Amygdala (tissue), 56 donors: ENCODE data around the gene ZNF710.
A peak's percentile ranks its signal among the peaks of the same experiment; 100 is the strongest.

Experiments
- DNase-seq, 56 donors: peaks; one replicate each; lab custom pipeline; 2025; lab: John Stamatoyannopoulos, UW

The ZNF710 gene

DNA sequence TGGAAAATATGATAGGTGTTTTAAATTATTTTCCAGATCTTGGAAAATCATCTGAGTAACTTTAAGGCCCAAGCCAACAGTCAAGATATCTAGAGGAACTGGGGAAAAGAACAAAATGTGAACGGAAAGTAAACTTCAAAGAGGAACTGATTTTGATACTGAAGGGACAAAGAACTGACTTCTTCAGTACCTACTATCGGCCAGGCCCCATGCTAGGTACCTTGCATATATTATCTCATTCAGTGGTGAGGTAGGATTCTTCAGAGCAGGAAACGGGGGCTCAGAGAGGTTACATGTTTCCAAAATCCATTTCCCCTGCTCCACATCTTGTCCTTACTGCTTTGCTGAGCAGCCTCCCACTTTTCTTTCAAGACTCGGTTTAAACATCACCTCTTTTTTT is 9.8 kb upstream of the ZNF710 start:
- DNase-seq, result no peak

DNA sequence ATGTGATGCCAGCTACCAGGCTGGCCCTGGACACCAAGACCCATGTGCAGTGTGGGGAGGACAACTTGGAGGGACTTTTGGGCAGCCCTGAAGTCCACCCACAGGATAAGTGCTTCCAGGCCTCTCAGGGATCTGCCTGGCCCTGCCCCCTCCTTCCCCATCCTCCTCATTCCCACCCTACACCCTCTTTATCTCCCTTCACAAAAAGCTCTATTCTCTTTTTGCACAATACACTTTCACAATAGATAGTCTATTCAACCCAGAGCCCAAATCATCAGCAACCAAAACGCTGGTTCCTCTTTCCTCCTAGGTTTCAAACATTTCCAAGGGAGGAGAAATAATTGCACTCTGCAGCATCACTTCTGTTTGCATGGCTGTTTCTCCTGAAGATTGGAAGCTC is 7.8 kb upstream of the ZNF710 start:
- DNase-seq, result peak in 12 of 56 donors; percentile 13 to 54 (median 32)

DNA sequence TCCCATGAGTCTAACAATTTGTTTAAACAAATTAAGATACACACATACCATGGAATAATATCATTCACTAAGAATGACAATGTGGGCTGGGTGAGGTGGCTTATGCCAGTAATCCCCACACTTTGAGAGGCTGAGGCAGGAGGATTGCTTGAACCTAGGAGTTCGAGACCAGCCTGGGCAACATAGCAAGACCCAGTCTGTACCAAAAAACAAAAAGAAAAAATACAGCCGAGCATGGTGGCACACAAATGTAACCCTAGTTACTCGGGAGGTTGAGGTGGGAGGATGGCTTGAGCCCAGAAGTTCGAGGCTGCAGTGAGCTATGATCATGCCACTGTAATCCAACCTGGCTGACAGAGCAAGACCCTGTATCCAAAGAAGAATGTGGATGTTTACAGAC is 4.0 kb upstream of the ZNF710 start:
- DNase-seq, result no peak

DNA sequence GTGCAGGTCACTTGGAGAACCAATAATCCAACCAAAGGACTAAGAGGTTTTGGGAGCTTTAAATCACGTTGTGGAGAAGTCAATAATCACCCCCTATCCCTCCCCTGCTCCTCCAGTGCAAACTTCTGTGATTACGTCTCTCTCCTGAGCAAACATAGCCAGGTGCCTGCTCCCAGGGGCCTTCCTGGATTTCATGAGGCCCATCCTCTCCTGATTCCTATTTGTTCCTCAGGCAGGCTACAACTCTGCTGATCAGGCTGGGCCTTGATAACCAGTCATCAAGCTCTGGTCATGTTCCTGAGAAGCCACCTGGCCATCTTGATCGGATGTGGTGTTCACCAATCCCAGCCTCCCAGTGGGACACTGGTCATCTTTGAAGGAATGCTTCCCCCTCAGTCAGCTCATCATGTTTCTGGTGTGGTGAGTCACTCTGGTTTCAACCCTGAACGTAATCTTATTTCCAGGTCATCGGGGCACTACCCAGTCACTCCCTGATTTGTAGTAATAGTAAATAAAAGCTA is 2.9 kb upstream of the ZNF710 start:
- DNase-seq, result no peak

DNA sequence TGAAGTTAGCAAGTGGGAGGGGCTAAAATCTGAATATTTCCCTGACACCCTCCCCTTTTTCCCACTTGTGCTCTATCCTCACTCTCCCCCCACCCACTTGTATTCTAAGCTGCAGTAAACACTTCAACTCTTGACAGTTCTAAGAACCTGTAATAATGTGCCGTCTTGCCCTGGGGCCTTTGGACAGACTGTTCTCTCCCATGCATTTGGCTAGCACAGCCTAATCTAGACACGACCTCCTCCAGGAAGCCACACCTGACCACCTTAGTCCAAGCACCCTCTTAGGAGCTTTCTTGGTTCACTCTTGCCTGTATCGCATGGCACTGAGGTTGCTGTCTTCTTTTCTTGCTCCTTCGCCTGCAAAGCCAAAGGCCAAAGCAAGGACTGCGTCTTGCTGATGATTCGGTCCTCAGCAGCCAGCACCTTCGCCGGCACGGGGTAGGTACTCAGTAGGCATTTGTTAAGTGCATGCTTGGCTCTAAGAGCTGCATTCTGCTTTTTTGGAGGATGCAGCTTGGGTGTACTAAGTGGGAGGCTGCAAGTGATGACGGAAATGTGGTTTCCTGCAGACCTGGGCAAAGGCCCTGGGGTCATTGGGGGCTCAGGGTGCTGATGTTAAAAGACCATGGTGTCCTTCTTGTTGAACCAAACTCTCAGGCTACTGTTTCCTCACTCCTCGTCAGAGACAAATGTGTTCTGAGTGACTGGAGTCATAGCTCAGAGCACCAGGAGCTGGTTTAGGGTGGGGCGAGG is 2.0 kb upstream of the ZNF710 start:
- no peak for DNase-seq

DNA sequence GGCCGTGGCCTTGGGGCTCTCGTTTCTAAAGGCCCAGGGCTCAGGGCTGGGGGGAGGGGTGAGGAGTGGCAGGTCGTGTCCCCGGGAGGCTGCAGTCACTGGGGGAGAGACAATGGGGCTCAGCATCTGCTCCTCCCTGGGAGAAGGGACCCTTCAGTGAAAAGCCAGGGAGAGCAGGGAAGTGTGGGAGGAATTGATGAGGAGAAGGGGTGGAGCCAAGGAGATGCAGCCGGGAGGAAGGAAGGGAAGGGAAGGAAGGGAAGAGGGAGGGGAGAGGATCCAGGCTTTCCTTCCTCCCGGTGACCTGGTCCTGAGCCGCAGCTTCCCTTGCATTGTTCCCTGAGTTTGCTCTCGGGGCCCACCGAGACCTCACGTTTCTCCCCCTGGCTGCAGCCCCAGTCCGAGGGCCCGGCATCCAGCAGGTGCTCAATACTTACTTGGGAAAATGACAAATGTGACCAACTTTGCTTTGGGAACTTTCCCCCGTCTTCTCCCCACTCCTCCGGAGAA is 1.4 kb upstream of the ZNF710 start:
- peak in 3 of 56 donors; percentile 30 to 41 (median 30) for DNase-seq

DNA sequence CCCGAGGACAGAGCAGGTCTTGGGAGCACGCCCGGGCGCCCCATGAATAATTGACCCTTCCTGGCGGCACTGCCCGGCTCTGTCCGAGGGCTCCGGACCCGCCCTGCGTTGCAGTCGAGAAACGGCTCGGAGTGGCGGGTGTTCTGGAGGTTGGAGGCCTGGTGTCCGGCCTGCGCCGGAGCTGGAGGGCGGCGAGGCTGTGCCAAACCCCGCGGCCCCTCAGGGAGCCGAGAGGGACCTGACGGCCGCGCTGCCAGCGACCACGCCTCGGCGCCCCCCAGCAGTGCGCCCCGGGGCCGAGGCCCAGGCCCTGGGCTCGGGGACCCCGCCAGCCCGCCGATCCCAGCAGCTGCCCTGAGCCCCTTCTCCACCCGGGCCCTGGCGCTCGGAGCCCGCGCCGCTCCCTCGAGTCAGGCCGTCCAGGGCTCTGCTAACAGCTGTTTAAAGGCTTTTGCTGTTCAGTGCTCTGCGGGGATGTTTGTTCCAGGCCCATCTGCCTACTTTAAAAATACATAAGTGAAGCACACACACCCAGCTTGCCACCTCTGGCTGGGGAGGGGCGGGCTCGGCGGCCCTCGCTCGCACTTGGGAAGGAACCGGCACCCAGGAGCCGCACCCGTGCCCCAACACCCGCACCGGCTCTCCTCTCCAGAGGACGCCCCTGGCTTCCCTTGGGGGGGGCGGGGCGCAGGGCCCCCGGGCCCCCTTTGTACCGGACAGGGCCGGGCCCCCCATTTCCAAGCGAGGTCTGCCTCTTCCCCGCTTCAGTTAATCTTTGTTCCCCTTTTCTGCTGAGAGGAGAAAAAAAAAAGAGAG is 730 bp upstream of the ZNF710 start:
- peak in 11 of 56 donors; percentile 8 to 41 (median 31) for DNase-seq

DNA sequence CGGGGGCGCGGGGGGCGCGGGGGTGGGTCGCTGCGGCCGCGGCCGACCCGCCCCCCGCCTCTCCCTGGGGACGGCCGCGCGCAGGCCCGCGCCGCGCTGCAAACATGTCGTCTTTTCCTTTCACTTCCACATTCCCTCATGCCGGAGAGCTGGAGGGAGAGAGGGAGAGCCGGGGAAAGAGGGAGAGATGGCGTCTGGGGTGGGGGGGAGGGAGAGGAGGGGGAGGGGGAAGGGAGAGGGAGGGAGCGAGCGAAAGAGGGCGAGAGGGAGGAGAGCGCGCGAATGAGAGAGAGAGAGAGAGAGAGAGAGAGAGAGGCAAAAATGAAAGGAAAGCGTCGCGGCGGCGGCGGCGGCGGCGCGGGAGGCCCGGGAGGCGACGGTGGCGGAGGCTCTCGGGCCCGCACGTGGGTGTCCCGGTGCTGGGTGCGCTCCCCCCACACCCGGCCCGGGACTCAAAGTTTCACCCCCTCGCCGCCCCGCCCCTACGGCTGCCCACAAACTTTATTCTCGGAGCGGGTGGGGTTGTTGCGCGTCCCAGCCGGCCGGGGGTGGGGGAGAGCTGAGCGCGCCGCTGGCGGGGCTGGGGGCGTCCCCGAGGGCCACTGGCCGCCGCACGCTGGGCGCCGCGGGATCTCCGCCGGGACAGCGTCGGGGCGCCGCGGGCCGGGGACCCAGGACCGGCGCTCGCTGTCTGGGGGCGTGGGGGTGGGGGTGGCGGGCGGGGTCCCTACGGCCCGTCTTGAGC is 731 bp downstream of the ZNF710 start:
- peak in 27 of 56 donors; percentile 16 to 70 (median 44) for DNase-seq

DNA sequence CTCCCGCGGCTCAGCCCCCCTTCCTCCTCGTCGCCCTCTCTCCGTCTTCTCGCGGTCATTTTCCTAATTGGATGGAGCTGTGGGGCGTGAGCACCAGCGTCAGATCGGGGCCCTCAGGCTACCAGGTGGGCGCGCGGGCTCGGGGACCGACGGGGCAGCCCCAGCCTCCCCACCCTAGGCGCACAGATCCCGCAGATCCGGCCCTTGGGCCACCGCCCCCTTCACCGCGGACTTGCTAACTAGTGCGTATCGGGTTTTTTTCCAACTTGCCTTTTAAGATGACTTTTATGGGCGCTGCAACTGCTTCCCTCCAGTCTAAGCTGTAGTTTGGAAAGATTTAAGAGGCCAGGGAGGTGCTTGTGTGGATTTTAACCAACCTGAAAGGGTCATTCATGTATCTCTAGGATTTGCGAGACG is 1.3 kb downstream of the ZNF710 start:
- peak in 17 of 56 donors; percentile 11 to 60 (median 33) for DNase-seq

DNA sequence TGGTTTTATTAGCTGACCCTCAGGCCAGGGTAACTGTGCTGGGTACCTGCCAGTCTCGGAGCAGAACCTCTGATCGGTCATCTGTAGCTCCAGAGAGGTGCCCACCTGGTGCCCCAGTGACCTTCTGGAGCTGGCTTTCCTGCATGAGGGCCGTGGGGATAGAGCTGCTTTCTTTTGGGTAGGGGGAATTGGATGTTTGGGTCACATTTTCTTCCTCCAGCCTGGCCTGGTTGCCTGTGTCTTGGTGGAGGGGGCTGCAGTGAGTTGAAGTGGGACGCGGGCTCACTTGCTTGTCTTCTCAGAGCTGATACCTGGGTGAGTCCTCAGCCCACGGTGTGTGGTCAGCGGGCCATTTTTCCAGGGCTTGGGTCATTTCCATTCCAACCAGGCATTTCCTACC is 2.6 kb downstream of the ZNF710 start:
- no peak for DNase-seq

DNA sequence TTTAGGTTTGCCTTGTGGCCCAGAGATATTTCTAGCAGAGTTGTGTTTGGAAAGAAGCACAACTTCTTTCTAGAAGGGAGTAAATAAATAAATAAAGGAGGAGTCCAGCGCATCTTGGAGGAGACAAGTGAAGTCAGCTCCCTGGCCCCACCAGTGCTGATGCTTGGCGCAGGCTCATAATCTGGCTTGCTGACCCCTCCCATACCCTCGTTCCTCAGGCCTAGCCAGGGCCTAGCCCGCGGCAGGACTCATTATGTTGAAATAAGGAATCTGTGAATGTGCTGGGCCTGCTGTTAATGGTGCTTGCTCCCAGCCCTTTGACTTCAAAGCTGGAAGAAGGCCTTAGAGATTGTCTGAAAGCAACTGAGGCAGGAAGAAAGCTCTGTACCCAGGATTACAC is 3.1 kb downstream of the ZNF710 start:
- DNase-seq, result no peak

DNA sequence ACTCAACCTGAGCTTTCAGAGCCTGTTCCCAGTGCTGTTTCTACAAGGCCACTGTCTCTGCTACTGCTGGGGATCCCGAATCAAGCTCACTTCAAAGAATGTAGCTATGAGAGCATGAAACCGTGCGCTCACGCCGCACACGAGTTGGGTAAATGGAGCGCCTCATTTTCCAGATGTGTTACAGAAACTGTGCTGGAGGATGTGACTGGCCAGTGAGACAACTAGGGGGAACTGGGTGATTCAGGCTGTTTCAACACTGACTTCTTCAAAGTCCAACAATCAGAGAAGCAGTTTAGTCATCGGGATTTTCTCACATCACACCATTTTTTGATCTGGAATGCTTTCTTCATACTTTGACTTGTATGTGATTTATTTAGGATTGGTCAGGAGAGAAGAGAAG is 3.5 kb downstream of the ZNF710 start:
- peak in 1 of 56 donors; percentile 31 for DNase-seq

DNA sequence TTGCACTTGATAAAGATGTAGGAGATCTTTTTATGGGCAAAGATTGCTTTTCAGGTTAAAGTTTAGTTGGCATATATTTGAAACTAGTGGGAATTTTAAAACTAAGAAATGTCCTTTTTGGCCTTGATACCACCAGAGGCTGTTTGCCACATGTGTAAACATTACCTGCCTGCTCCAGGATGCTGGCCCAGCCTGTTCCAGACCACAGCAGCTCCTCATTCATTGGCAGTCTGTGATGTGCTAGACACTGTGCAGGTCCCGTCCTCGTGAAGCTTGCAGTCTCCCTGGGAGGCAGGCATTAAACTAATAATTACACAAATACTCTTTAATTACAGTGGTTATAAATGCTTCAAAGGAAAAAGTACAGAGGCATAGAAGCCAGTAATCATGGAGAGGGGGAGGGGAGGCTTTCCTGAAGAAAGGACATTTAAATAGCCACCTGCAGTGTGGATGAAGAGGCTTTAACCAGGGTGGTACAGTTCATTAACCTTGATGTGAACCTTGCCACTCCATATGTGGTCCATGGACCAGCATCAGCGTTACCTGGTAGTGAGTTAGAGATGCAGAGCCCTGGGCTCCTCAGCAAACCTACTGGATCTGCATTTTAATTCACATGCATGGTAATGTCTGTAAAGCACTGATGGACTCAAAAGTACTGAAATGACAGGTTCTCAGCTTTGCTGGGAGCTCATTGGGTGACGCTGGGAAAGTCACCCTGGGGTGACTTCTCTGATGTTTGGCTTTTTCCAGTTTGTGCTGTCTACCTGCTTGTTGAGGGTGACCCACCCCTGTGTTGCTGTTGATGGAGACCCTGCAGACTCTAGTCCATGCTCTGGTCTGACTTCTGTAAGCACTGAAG is 5.3 kb downstream of the ZNF710 start:
- no peak for DNase-seq

DNA sequence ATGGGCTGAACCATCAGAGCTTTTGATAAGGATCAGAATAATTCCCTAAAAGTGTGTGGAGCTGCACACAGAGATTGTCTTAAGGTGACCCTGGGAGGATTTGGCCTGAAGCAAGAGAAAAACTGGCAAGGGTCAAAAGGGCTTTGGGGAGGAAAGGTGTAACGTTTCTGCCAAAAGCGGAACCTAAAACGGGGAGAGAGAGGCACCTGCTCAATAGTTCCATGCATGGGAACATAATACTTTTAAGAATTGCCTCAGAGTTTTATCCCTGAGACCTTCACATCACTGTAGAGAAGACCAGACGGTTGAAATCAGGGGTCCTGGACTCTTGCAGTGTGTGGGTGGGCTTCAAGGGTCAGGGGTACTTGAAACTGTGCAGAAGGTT is 5.9 kb downstream of the ZNF710 start:
- DNase-seq, result no peak

DNA sequence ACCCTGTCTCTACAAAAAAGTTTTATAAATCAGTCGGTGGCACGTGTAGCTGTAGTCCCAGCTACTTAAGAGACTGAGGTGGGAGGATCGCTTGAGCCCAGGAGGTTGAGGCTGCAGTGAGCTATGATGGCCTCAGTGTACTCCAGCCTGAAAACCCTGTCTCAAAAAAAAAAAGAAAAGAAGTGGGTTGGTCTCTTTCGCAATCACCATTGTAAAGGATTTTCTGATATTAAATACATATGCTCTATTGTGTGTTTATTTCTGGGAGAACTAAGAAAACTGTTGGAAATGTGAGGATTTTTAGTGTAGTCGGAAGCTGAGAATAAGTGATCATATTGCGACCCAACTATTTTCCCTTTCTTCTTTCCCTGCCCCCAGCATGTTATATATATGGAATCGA is 7.5 kb downstream of the ZNF710 start:
- no peak for DNase-seq

DNA sequence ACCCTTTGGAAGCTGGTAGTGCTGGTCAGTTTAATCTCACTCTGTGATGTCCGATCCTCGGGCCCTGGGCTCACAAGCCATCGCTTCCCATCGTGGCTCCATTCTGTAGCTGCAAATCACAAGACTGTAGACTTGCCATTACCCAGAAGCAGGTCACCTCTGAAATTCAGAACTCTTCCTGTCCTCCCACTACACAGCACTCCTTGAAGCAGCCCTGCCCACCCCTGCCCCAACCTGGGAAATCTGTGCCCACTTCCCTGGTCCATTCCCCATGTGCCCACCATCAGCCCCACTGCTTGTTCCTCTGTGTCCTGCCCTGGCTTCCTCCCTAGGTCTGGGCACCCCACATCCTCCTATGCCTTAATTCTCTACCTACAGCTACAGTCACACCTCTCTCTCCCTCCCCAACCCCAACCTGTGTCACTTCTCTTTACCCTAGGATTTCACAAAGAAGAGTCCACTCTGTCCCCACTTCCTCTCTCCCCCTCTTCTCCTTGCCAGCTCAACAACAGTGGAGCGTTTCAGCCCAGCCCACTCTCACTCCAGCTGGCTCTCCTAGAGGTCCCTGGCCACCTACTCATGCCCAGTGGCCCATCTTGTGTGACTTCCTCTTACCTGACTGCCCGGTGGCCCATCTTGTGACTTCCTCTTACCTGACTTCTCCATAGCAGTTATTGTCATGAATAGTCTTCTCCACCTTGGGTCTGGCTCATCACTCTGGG is 8.3 kb downstream of the ZNF710 start:
- no peak for DNase-seq

DNA sequence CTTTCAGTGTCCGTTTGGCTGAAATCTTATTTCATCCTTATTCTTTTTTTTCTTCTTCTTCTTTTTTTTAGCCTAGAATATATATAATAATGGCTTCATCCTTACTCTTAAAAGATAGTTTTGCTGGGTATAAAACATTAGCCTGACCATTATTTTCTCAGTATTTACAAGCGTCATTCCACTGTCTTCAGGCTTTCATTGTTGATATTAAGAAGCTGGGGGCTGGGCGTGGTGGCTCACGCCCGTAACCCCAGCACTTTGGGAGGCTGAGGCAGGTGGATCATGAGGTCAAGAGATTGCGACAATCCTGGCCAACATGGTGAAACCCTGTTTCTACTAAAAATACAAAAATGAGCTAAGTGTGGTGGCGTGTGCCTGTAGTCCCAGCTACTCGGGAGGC is 10.6 kb downstream of the ZNF710 start:
- no peak for DNase-seq

DNA sequence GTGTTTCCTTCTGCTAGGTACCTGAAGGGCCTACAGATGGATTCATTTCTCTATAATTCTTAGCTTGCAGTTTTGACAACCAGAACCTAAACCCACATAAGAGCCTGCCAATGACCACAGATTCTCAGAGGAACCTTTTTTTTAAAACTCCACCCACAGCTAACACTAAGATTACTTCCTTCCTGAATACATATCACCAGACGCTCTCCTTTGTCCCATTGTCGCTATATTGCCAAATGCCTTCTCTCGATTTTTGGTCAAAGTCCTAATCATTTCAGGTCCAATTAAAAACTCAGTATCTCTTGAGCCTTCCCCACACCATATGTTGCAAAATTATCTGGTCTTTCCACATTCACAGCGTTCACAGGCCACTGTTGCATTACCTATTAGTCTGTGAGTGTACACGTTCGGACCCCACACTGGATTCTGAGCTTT is 12.4 kb downstream of the ZNF710 start:
- DNase-seq, result no peak

DNA sequence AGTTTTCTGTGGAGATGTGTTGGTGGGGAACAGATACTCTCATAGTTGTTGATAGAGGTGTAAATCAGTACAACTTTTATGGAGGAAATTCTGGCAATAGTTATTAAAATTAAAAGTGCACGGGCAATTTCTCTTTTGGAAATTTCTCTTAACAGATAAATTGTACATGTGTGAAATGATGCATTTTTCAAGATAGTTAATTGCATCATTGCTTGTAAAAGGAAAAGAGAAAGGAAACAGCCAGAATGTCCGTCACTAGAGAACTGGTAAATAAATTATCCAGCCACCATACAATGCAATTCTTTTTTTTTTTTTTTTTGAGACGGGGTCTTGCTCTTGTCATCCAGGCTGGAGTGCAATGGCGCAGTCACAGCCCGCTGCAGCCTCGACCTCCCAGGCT is 14.2 kb downstream of the ZNF710 start:
- no peak for DNase-seq
